Epithelial cell of proximal tubule (primary cell): ENCODE measurements around the gene DHX30. TPM values are rescaled to one million over a fixed set of nuclear protein-coding genes. Genes with fewer than 3 reads are reported as not detected.

Source experiments
- DNase-seq: peaks from one replicate; pipeline ENCODE4 v3.0.0-alpha.2; 2011; ENCODE audit warnings: low read depth
- H3K4me3 ChIP-seq: 2 replicates; pipeline ENCODE4 v1.5.1; 2011; ENCODE audit warnings: low read depth, mild to moderate bottlenecking, low read length
- total RNA-seq: library from RNA; depleted of rRNA; stranded (reverse); fragments of >200 nt; gene quantifications from 2 replicates; pipeline ENCODE4 v1.2.3, GENCODE V29; 2015
- TF ChIP-seq, protein P1 (sequence below): conservative IDR thresholded peaks from 2 replicates; pipeline ENCODE4 v1.5.1; 2012; ENCODE audit warnings: low read depth, mild to moderate bottlenecking, low read length

Gene DHX30
- total RNA-seq, 1 donor from 2014 or later = 64.1 TPM

GRCh38 chr3:47772788-47773187 lies 30.1 kb upstream of the DHX30 start:
- no peak overlapping the region for H3K4me3 ChIP-seq
- TF ChIP-seq, protein P1, sequence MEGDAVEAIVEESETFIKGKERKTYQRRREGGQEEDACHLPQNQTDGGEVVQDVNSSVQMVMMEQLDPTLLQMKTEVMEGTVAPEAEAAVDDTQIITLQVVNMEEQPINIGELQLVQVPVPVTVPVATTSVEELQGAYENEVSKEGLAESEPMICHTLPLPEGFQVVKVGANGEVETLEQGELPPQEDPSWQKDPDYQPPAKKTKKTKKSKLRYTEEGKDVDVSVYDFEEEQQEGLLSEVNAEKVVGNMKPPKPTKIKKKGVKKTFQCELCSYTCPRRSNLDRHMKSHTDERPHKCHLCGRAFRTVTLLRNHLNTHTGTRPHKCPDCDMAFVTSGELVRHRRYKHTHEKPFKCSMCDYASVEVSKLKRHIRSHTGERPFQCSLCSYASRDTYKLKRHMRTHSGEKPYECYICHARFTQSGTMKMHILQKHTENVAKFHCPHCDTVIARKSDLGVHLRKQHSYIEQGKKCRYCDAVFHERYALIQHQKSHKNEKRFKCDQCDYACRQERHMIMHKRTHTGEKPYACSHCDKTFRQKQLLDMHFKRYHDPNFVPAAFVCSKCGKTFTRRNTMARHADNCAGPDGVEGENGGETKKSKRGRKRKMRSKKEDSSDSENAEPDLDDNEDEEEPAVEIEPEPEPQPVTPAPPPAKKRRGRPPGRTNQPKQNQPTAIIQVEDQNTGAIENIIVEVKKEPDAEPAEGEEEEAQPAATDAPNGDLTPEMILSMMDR = no peak
- no peak for DNase-seq

DNA sequence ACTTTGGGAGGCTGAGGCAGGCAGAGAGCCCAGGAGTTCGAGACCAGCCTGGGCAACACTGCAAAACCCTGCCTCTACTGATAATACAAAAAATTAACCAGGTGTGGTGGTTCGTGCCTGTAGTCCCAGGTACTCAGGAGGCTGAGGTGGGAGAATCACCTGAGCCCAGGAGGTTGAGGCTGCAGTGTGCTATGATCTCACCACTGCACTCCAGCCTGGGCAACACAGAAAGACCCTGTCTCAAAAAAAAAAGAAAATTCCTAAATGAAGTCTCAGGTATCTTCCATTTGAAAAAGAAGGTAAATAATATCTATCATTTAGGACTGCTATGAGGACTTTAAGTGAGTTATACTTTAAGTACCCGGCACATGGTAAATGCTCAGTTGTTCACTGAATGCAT lies 24.2 kb upstream of the DHX30 start:
- DNase-seq = no peak
- H3K4me3 ChIP-seq = peak overlapping the region; percentile 92
- TF ChIP-seq, protein P1 = no peak

GRCh38 chr3:47780741-47781684 lies 21.9 kb upstream of the DHX30 start:
- TF ChIP-seq, protein P1 = no peak
- peak overlapping the region; percentile 92 for H3K4me3 ChIP-seq
- peak; percentile 31 for DNase-seq

DNA sequence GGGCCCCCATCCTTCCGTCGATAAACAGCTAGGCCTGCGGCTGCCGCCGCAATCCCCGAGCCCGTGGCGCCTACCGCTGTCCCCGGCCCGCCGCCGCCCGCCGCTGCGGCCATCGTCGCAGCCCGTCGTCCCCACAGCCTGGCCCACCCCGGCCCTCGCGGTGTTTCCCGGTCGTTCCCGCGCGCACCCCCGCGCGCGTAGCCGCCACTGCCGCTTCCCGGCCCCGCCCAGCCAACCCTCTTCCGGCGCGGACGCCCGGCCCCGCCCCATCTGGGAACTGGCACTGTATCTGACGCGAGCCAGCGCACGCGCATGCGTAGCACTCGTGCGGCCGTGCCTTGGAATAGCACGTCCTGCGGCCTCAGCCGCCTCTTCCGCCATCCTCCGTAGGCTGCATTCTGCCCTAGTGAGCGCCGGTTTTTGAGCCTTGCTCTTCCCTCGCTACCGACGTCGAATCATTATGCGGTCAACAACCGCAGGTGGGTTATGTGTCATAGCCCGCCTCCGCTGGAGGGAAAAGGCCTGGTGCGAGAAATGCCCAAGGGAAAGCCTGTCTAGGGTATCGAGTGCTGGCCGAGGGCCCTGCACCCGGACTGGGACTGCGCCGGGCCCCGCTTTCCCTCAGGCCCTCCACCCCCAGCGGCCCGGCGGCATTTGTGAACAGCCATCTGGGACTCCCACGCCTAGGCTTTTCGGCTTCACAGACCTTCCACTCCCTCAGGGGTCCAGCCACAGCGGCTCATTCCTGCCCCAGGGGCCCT lies 21.1 kb upstream of the DHX30 start, which contains the start of gene SMARCC1:
Gene SMARCC1, minus strand, starts transcription at position 209 of the 761 bp plus-strand sequence. Its CDS starts 96 bp downstream, at position 113.
- H3K4me3 ChIP-seq = peak within 1 kb of the TSS; percentile 92
- DNase-seq = peak; percentile 59
- TF ChIP-seq, protein P1 = no peak

- TF ChIP-seq, protein P1 = no peak
- DNase-seq = no peak
- peak overlapping the region; percentile 92 for H3K4me3 ChIP-seq
These were observed 20.3 kb upstream of the DHX30 start for GRCh38 chr3:47782446-47783308.

GRCh38 chr3:47783673-47784072 lies 19.3 kb upstream of the DHX30 start:
- H3K4me3 ChIP-seq = no peak overlapping the region
- DNase-seq = no peak
- TF ChIP-seq, protein P1 = no peak
